Neural cell (in vitro differentiated cells): ENCODE measurements around the gene UBXN1.

Experiments used
- CTCF ChIP-seq: fragments of 450-650 bp; IDR thresholded peaks from 2 replicates; pipeline ENCODE4 v1.5.1; 2014; ENCODE audit warnings: antibody characterized with exemption, mild to moderate bottlenecking, moderate library complexity; ENCODE audit not compliant: poor library complexity, severe bottlenecking
- EP300 ChIP-seq: fragments of 450-650 bp; conservative IDR thresholded peaks from 2 replicates; pipeline ENCODE4 v1.6.1; 2014; ENCODE audit warnings: antibody characterized with exemption, mild to moderate bottlenecking, moderate library complexity; ENCODE audit not compliant: poor library complexity, severe bottlenecking
- EZH2 ChIP-seq: fragments of 200-600, 300-800 bp; shearing (Covaris generic), sonication (generic); IDR thresholded peaks from 2 replicates; pipeline ENCODE4 v1.6.1; 2014; ENCODE audit warnings: antibody characterized with exemption, low read length, borderline replicate concordance, mild to moderate bottlenecking; ENCODE audit not compliant: insufficient read depth, poor library complexity, severe bottlenecking
- POLR2AphosphoS5 ChIP-seq: IDR thresholded peaks from 2 replicates; pipeline ENCODE4 v1.6.1; 2012
- TAF1 ChIP-seq: IDR thresholded peaks from 2 replicates; pipeline ENCODE4 v1.6.1; 2012; ENCODE audit warnings: low read depth
- TF ChIP-seq, protein P1 (sequence below): IDR thresholded peaks from 2 replicates; pipeline ENCODE4 v1.6.1; 2012; ENCODE audit warnings: borderline replicate concordance

- TF ChIP-seq EP300 (no peak), POLR2AphosphoS5 (peak; percentile 38), CTCF (no peak), TAF1 (no peak), EZH2 (no peak)
- TF ChIP-seq, protein P1, sequence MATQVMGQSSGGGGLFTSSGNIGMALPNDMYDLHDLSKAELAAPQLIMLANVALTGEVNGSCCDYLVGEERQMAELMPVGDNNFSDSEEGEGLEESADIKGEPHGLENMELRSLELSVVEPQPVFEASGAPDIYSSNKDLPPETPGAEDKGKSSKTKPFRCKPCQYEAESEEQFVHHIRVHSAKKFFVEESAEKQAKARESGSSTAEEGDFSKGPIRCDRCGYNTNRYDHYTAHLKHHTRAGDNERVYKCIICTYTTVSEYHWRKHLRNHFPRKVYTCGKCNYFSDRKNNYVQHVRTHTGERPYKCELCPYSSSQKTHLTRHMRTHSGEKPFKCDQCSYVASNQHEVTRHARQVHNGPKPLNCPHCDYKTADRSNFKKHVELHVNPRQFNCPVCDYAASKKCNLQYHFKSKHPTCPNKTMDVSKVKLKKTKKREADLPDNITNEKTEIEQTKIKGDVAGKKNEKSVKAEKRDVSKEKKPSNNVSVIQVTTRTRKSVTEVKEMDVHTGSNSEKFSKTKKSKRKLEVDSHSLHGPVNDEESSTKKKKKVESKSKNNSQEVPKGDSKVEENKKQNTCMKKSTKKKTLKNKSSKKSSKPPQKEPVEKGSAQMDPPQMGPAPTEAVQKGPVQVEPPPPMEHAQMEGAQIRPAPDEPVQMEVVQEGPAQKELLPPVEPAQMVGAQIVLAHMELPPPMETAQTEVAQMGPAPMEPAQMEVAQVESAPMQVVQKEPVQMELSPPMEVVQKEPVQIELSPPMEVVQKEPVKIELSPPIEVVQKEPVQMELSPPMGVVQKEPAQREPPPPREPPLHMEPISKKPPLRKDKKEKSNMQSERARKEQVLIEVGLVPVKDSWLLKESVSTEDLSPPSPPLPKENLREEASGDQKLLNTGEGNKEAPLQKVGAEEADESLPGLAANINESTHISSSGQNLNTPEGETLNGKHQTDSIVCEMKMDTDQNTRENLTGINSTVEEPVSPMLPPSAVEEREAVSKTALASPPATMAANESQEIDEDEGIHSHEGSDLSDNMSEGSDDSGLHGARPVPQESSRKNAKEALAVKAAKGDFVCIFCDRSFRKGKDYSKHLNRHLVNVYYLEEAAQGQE = no peak
Observed at GRCh38 chr11:62689421-62690183, 10.7 kb upstream of the UBXN1 start, which contains the start of gene LRRN4CL.
